AG09319 (cell line): ENCODE results near the gene APLF.

ENCODE experiments used
- DNase-seq: peaks from one replicate; pipeline ENCODE4 v3.0.0-alpha.2; 2010; ENCODE audit warnings: low read depth; ENCODE audit errors: extremely low read depth
- TF ChIP-seq, protein P1 (sequence below): IDR thresholded peaks from 2 replicates; pipeline ENCODE4 v1.5.1; 2011; ENCODE audit warnings: low read depth, mild to moderate bottlenecking, inconsistent platforms, low read length, moderate library complexity

The APLF gene

DNA sequence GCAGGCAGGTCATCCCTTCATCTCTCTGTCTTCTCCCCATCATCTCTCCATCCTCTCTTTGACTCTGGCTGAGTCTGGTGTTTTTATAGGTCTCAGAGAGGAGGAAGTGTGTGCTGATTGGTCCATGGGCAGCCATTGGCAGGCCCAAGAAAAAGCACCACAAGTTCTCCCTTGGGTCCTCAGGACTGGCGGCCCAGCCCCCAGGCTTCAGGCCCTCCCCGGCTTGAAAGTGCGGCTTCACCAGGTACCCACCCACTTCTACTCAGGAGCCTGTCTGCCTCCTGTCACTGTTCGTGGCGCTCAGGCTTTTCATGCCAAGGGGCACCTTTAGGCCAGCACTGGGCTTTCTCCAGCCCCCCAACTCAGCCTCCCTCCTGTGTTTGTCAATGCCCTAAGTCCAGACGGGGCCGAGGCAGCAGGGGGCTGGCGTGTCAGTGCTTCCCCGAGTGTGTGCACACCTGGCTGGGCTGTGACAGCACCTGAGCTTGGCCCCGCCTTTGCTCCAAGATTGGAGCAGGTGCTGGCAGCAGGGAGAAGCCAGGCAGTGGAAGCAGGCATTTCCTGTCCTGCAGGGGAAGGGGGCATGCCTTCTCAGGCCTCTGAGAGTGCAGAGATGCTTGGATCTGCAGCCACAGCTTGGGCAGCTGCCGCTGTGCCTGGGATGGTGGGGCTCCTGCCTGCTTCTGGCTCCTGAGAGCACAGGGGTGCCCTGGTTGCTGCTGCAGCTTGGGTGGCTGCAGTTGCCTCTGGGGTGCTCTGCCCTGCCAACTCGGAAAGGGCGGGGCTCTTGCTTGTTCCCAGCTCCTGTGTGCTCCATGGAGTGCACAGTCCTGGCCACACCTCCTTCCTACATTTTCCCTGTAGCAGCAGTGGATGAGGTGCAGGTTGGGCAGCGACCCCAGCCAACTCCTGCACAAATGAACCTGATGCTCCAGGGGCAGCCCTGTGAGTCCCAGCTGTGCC is 34.4 kb upstream of the APLF start:
- DNase-seq = no peak
- TF ChIP-seq, protein P1, sequence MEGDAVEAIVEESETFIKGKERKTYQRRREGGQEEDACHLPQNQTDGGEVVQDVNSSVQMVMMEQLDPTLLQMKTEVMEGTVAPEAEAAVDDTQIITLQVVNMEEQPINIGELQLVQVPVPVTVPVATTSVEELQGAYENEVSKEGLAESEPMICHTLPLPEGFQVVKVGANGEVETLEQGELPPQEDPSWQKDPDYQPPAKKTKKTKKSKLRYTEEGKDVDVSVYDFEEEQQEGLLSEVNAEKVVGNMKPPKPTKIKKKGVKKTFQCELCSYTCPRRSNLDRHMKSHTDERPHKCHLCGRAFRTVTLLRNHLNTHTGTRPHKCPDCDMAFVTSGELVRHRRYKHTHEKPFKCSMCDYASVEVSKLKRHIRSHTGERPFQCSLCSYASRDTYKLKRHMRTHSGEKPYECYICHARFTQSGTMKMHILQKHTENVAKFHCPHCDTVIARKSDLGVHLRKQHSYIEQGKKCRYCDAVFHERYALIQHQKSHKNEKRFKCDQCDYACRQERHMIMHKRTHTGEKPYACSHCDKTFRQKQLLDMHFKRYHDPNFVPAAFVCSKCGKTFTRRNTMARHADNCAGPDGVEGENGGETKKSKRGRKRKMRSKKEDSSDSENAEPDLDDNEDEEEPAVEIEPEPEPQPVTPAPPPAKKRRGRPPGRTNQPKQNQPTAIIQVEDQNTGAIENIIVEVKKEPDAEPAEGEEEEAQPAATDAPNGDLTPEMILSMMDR = no peak

DNA sequence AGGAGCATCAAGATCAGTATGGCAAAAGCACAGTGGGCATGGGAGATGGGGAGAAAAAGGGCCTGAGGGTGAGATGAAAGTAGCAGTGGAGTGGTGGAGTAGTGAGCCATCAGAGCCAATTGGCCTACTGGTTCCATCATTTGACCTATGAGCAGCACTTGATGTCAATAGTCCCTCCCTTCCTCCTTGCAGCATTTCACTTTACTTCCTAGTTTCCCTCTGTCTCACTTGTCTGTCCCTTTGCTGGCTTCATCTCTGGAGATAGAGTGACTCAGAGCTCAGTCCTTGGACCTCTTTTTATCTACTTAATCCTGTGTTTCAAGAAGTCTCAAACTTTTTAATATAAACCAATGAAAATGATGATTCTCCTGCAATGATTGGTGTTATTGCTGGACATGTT is 32.4 kb upstream of the APLF start:
- TF ChIP-seq, protein P1 = no peak
- DNase-seq = no peak

DNA sequence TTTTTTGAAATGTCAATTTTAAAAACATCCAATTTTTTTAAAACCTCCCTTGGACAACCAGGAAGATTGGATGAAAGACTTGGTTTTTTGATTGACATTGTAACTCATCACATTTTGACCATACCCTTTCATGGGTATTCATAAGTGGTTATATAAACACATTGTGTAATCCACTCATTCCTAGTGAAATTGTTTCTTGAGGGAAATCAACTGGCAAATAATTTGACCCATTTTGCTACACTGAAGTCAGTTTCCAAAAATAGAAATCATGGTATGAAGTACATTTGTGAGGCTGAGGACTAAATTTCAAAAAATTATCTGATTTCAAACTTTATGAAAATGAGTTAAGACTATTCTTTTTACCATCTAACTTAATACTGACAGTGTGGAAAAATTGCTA is 31.8 kb upstream of the APLF start:
- no peak for DNase-seq
- TF ChIP-seq, protein P1 = no peak

DNA sequence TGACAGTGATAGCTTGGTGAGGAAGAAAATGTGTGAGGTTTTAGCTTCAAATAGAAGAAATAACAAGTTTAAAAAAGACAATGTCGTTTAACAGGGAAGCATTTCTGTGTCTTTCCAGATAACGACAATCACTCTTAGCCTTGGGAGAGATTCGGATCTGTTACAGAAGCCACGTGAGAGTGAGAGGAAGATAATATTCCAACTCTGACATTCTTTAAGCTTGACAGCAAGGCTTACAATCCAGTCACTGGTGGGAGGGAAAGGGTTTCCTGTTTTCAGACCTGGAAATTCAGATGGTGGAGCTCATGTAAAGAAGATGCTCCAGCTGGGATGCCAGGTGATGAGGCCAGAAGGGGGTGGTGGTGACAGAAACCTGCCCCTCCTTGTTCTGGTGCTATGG is 31.1 kb upstream of the APLF start:
- TF ChIP-seq, protein P1 = no peak
- DNase-seq = no peak

DNA sequence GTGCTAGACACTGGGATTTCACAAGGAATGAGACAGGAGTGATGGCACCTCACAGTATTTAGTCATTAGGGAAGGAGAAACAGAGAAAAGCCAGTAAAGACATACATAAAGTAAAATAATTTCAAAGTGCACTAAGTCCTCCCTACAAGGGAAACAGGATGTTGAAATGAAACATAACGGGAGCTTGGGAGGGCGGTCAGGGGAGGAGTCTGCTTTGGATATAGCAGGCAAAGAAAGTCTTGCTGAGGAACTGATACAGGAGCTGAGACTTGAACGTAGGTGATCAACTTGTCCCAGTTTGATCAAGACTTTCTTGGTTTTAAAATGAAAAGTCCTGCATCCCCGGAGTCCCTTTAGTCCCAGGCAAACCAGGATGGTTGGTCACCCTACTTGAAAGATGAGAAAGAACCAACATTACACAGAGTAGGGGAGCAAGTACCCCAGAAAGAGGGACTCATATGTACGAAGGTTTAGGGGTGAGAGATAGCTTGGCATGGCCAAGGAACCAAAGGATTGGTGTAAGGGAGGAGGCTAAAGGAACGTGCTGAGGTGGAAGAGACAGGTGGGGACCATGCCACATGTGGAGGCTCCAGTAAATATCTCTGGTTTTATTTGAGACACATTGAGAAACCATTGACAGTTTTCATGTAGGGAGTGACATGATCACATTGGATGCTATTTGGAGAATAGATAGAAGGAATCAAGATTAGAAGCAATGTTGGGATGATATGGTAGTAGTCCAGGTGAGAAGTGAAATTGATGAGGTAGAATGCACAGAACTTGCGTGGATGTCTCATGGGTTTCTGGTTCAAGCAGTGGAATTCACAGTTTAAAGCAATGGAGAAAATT is 28.7 kb upstream of the APLF start:
- TF ChIP-seq, protein P1 = no peak

DNA sequence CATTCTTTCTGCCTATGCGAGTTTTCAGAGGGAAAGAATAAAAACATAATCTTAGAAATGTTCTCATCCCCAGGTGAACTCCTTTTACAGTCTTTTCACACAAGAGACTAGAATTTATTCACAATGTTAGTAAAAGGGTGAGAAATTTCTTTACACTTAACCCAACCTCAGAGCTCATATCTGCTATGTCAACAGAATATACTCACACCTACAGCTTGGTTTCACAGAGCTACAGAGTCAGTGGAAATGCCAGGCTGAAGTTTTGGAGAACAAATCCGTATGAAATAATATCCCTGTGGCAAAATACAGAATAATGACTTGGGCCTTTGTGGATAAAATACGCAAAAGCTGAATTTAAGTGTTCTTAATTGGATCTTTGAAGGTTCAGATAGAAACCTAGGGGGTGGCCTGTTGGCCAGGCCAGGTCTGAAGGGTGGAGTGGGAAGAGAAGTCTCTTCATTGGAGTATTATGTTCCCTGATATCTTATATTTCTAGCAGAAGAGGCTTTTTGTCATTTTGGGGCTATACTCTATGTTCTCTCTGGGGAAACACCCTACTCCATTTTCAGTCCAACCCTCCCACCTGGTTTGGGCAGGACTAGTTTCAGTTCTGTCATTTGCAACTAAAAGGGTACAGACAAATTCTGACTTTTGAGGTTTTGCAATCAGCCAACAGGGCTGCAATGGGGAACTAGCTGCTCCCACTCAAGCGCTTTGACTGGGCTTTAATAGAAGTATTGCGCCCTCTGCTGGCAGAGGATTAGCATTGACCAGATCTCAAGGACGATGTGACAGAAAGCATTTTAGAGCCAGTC is 26.0 kb upstream of the APLF start:
- TF ChIP-seq, protein P1 = peak; percentile 84
- DNase-seq = peak; percentile 68

More for the DNA sequence above, 28.7 kb upstream of the APLF start:
- no peak for DNase-seq
